ENCODE data around the gene CAPZB.

DNA sequence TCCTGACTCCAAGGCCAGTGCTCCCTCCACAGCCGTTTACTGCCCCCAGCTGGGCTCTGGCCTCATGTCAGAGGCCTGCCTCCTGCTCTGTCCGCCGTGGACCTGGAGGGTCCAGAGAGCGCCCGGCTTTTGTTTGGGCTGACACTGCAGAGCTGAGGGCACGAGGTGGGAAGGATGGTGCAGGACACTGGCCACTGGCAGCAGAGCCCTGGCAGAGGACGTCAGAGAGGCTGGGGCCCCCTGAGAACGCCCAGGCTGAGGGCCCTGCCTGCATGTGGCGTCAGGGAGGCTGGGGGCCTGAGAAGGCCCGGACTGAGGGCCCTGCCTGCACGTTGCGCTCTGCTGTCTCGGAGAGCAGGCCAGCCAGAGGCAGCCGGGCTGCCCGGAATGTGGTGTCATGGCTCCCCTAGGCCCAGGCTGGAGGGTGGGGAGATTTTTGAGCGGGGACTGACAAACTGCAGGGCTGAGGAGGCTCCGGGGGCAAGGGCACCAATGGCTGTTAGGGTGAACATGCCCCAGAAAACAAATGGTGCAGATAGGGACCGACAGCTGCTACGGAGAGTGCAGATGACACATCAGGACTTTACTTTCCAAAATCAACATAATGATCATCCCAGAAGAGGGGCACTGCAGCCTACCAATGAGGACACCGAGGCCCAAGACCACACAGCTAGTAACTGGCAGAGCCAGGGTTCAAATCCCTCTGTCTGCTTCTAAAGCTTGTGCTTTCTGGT lies 141.6 kb downstream of the CAPZB start:
- TF ChIP-seq, protein P1, sequence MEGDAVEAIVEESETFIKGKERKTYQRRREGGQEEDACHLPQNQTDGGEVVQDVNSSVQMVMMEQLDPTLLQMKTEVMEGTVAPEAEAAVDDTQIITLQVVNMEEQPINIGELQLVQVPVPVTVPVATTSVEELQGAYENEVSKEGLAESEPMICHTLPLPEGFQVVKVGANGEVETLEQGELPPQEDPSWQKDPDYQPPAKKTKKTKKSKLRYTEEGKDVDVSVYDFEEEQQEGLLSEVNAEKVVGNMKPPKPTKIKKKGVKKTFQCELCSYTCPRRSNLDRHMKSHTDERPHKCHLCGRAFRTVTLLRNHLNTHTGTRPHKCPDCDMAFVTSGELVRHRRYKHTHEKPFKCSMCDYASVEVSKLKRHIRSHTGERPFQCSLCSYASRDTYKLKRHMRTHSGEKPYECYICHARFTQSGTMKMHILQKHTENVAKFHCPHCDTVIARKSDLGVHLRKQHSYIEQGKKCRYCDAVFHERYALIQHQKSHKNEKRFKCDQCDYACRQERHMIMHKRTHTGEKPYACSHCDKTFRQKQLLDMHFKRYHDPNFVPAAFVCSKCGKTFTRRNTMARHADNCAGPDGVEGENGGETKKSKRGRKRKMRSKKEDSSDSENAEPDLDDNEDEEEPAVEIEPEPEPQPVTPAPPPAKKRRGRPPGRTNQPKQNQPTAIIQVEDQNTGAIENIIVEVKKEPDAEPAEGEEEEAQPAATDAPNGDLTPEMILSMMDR (IDR thresholded peaks at IDR 0.05; ENCODE audit: insufficient read depth, low read length), result no peak
- no peak for TF ChIP-seq POLR2AphosphoS5 (IDR thresholded peaks at IDR 0.05; ENCODE audit: low read depth)
